Caco-2 (cell line): Measurements from ENCODE around the gene PCIF1. TPM values are rescaled to one million over a fixed set of nuclear protein-coding genes. Genes with fewer than 3 reads are reported as not detected.

ENCODE experiments used
- BruUV-seq: library from RNA; stranded (reverse); fragments of 400-500 nt; replicated peaks from 2 replicates; lab custom pipeline; 2021; lab: Mats Ljungman, UMichigan
- CTCF ChIA-PET: fragments of 300-600 bp; sonication (Branson Sonifier 250); formaldehyde crosslinking; loops from one replicate; lab custom pipeline; 2022; ENCODE audit warnings: antibody characterized with exemption; lab: Charles Lee
- POLR2A ChIA-PET: fragments of 300-600 bp; sonication (Branson Sonifier 250); formaldehyde crosslinking; loops from one replicate; lab custom pipeline; 2022; ENCODE audit warnings: antibody characterized with exemption; lab: Charles Lee
- DNase-seq, 2 experiments: peaks; one replicate each; pipeline versions ENCODE4 v3.0.0 to v3.0.0-alpha.2; 2020 to 2022
- H3K27me3 ChIP-seq: replicated peaks from 2 replicates; pipeline ENCODE4 v1.6.0; 2011; ENCODE audit warnings: low read length; ENCODE audit not compliant: control insufficient read depth, insufficient read depth
- H3K36me3 ChIP-seq: 2 replicates; pipeline ENCODE4 v1.5.1; 2011; ENCODE audit warnings: low read length; ENCODE audit not compliant: control insufficient read depth, insufficient read depth
- H3K4me1 ChIP-seq: fragments of 250-450 bp; sonication (Bioruptor Pico); 2 replicates; pipeline ENCODE4 v1.5.1; 2020; ENCODE audit warnings: mild to moderate bottlenecking
- H3K4me3 ChIP-seq: 2 replicates; pipeline ENCODE4 v1.5.1; 2011; ENCODE audit warnings: low read depth, mild to moderate bottlenecking, control low read depth, low read length
- H3K9me3 ChIP-seq: fragments of 250-450 bp; sonication (Bioruptor Pico); 2 replicates; pipeline ENCODE4 v1.5.1; 2020; ENCODE audit warnings: mild to moderate bottlenecking, moderate library complexity
- H3K27ac Mint-ChIP-seq: one replicate; pipeline ENCODE4 v1.8.0; 2022; ENCODE audit warnings: mixed read lengths; ENCODE audit not compliant: unreplicated experiment
- H3K27me3 Mint-ChIP-seq: one replicate; pipeline ENCODE4 v1.8.0; 2022; ENCODE audit warnings: mixed read lengths; ENCODE audit not compliant: insufficient read depth, unreplicated experiment
- H3K36me3 Mint-ChIP-seq: one replicate; pipeline ENCODE4 v1.8.0; 2022; ENCODE audit warnings: mild to moderate bottlenecking, mixed read lengths; ENCODE audit not compliant: insufficient read depth, unreplicated experiment
- H3K4me1 Mint-ChIP-seq: one replicate; pipeline ENCODE4 v1.8.0; 2022; ENCODE audit warnings: low read depth, mixed read lengths; ENCODE audit not compliant: unreplicated experiment
- H3K4me3 Mint-ChIP-seq: one replicate; pipeline ENCODE4 v1.8.0; 2022; ENCODE audit warnings: mild to moderate bottlenecking, moderate library complexity, mixed read lengths; ENCODE audit not compliant: unreplicated experiment
- H3K9me3 Mint-ChIP-seq: one replicate; pipeline ENCODE4 v1.8.0; 2022; ENCODE audit warnings: mixed read lengths; ENCODE audit not compliant: unreplicated experiment
- intact Hi-C: fragments of 100-400 bp; cut with micrococcal nuclease; formaldehyde crosslinking; loops from one replicate; pipeline ENCODE4 v1.10.0; 2022; ENCODE audit not compliant: unreplicated experiment
- total RNA-seq: library from RNA; stranded (reverse); gene quantifications from 2 replicates; pipeline ENCODE4 v1.2.3, GENCODE V29; 2022
- TF ChIP-seq, protein P1 (sequence below), 2 experiments: fragments of 200-600 bp in 1 of 2; IDR thresholded peaks; 1 replicate in 1 of 2; 2 replicates in 1 of 2; pipeline versions ENCODE4 v1.5.1 to v1.8.0; 2011 to 2022; ENCODE audit warnings: antibody characterized with exemption in 1 of 2, control low read depth in 1 of 2, inconsistent platforms in 1 of 2, low read depth in 1 of 2, low read length in 1 of 2, mild to moderate bottlenecking in 1 of 2, moderate library complexity in 1 of 2; ENCODE audit not compliant: insufficient read depth in 1 of 2, severe bottlenecking in 1 of 2, unreplicated experiment in 1 of 2

PCIF1 gene
- total RNA-seq, 1 experiment from 2014 or later: 75.9 TPM

DNA sequence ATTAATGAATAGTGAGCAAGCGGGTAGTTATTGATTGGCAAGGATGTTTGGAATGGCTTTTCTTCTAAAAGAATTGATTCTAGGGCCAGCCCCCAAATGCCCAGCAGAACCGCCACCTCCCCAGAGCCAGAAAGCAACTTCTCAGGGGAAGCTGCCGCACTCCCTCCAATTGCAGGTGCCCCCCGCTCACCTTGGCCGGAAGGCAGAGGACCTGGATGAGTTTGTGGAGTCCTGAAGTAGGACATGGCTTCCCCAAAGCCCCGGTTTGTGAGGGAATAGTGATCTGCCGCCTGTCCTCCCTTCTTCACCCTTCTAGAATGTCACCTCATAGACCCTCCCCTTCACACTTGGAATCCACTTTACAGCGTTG, 47.2 kb upstream of the PCIF1 start, which contains the start of gene SPATA25:
Gene SPATA25, minus strand, starts transcription at position 277 of the 370 bp plus-strand sequence. Its CDS starts 32 bp downstream, at position 245.
- Mint-ChIP-seq H3K4me3 (no peak within 1 kb of the TSS), H3K27ac (no peak within 1 kb of the TSS), H3K27me3 (no peaks in the 10 kb centered on the region), H3K36me3 (peaks cover 45% of the 10 kb centered on the region), H3K9me3 (no peaks in the 10 kb centered on the region), H3K4me1 (peaks cover 20% of the 10 kb centered on the region)
- no TSS peak for BruUV-seq
- intact Hi-C loops: no loop called here
- no peak for DNase-seq
- TF ChIP-seq, protein P1, sequence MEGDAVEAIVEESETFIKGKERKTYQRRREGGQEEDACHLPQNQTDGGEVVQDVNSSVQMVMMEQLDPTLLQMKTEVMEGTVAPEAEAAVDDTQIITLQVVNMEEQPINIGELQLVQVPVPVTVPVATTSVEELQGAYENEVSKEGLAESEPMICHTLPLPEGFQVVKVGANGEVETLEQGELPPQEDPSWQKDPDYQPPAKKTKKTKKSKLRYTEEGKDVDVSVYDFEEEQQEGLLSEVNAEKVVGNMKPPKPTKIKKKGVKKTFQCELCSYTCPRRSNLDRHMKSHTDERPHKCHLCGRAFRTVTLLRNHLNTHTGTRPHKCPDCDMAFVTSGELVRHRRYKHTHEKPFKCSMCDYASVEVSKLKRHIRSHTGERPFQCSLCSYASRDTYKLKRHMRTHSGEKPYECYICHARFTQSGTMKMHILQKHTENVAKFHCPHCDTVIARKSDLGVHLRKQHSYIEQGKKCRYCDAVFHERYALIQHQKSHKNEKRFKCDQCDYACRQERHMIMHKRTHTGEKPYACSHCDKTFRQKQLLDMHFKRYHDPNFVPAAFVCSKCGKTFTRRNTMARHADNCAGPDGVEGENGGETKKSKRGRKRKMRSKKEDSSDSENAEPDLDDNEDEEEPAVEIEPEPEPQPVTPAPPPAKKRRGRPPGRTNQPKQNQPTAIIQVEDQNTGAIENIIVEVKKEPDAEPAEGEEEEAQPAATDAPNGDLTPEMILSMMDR (IDR thresholded peaks at IDR 0.05; ENCODE audit: insufficient read depth in 1 of 2, low read depth in 1 of 2, low read length in 1 of 2, severe bottlenecking in 1 of 2, unreplicated experiment in 1 of 2): no peak
- ChIA-PET CTCF (no interaction called here), POLR2A (no interaction called here)
- H3K4me1 ChIP-seq: peaks cover 8% of the 10 kb centered on the region
- H3K4me3 ChIP-seq: no peak within 1 kb of the TSS
- H3K36me3 ChIP-seq: peaks cover 6% of the 10 kb centered on the region
- no peaks in the 10 kb centered on the region for H3K27me3 ChIP-seq
- no peaks in the 10 kb centered on the region for H3K9me3 ChIP-seq

DNA sequence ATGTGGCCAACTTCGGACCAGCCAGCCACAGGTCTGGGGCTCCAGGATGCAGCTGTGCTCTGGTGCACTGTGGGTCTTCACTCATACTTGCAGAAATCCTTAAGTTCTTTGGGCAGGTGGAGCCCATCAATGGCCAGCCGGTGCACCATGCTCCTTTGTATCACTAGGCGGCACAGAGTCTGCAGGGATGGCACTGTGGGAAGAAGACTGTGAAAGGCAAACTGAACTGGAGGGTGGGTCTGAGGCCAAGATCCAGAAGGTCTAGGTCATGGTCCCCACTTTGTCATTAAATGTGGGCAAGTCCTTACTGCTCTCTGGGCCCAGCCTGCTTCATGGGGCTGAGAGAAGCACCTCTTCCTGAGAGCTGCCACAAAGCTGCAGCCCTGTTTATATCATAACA, 45.8 kb upstream of the PCIF1 start:
- H3K9me3 ChIP-seq: no peaks in the 10 kb centered on the region
- H3K36me3 ChIP-seq: peaks cover 8% of the 10 kb centered on the region
- H3K4me3 Mint-ChIP-seq: no peak overlapping the region
- intact Hi-C loops: no loop called here
- DNase-seq: no peak
- peaks cover 8% of the 10 kb centered on the region for H3K4me1 ChIP-seq
- H3K27me3 ChIP-seq: no peaks in the 10 kb centered on the region
- ChIA-PET CTCF (interaction anchor here (1.6 to 4.3 kb wide), 2 partner anchors 45 to 69 kb away, joined by 3 to 49 read pairs; partner anchors contain the start of gene PCIF1), POLR2A (interaction anchor here (0.6 kb wide), 3 partner anchors 17 to 68 kb away, joined by 3 to 4 read pairs (median 3); no protein-coding TSS in a partner anchor)
- no peaks in the 10 kb centered on the region for H3K9me3 Mint-ChIP-seq
- peaks cover 44% of the 10 kb centered on the region for H3K36me3 Mint-ChIP-seq
- no peaks in the 10 kb centered on the region for H3K27me3 Mint-ChIP-seq
- H3K4me3 ChIP-seq: no peak overlapping the region
- H3K27ac Mint-ChIP-seq: no peak overlapping the region
- BruUV-seq: no TSS peak
- TF ChIP-seq, protein P1 (IDR thresholded peaks at IDR 0.05; ENCODE audit: insufficient read depth in 1 of 2, low read depth in 1 of 2, low read length in 1 of 2, severe bottlenecking in 1 of 2, unreplicated experiment in 1 of 2): no peak
- peaks cover 32% of the 10 kb centered on the region for H3K4me1 Mint-ChIP-seq

DNA sequence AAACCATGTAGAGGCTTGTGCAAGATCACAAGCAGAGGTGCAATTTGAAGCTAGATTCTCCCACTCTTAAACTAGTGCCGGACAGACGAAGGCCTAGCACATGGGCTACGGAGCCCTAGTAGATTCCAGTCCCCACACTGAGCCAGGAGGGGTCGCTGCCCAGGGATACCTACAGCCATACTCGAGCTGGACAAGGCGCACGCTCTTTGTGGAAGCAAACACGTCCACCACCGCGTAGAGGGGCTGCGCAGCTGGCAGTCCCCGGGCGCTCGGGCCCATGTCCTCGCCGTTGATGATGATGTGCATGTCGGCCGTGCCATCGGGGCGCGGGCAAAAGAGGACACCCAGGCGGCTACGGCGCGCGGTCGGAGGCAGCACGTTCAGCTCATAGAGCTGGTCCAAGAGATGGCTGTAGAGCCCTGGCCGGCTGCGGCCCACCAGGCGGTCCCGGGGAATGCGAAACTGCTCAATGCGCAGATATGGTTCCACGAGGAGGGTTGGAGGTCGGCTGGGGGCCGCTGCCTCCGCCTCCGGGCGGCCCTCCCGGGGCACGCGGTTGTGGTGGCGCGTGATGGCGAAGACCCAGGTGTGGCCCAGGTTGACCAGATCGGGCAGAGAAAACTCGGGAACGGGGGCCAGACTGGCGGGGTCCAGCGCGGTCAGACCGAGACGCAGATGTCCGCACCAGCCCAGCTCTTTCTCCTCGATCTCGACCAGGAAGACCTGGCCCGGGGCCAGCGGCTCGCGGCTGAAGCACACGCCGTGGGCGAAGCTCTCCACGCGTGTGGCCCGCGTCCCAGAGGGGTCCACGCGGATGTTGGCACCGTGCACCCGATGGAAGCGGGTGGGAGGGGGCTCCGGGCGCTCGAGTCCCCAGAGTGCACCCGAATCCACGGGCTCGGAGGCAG, 44.2 kb upstream of the PCIF1 start:
- H3K4me1 Mint-ChIP-seq: peaks cover 36% of the 10 kb centered on the region

More for the DNA sequence above, 44.2 kb upstream of the PCIF1 start:
- H3K27ac Mint-ChIP-seq: peak overlapping the region; percentile 95
- Histone ChIP-seq H3K4me3 (peak overlapping the region; percentile 94), H3K27me3 (no peaks in the 10 kb centered on the region), H3K9me3 (no peaks in the 10 kb centered on the region), H3K4me1 (peaks cover 8% of the 10 kb centered on the region), H3K36me3 (peaks cover 8% of the 10 kb centered on the region)
- BruUV-seq: TSS peak; percentile 56
- no peaks in the 10 kb centered on the region for H3K27me3 Mint-ChIP-seq
- peaks cover 56% of the 10 kb centered on the region for H3K36me3 Mint-ChIP-seq
- TF ChIP-seq, protein P1 (IDR thresholded peaks at IDR 0.05; ENCODE audit: insufficient read depth in 1 of 2, low read depth in 1 of 2, low read length in 1 of 2, severe bottlenecking in 1 of 2, unreplicated experiment in 1 of 2): peak; percentile 95 to 96
- no peaks in the 10 kb centered on the region for H3K9me3 Mint-ChIP-seq
- DNase-seq: peak; percentile 94
- CTCF ChIA-PET: interaction anchor here (0.5 to 4.3 kb wide), 34 partner anchors 9 to 403 kb away, joined by 3 to 49 read pairs (median 4); partner anchors contain the start of genes ACOT8, PCIF1, PLTP and UBE2C
- intact Hi-C loops: loop anchor here (1.0 to 5.0 kb wide), 5 partner anchors 9 to 78 kb away; partner anchors contain the start of genes ACOT8, UBE2C, ZSWIM1 and ZSWIM3
- POLR2A ChIA-PET: interaction anchor here (0.6 to 3.2 kb wide), 7 partner anchors 9 to 59 kb away, joined by 3 to 53 read pairs (median 6); partner anchors contain the start of genes PCIF1, SNX21 and ZSWIM1
- peak overlapping the region; percentile 95 for H3K4me3 Mint-ChIP-seq
